C4-2B (cell line): ENCODE measurements around the gene SUMF1.

ENCODE experiments used
- H3K27ac ChIP-seq: fragments of 450-650 bp; 2 replicates; pipeline ENCODE4 v1.5.1; 2017
- ZFX ChIP-seq: fragments of 450-650 bp; IDR thresholded peaks from 2 replicates; pipeline ENCODE4 v1.6.1; 2017
- TF ChIP-seq, protein P1 (sequence below): fragments of 450-650 bp; conservative IDR thresholded peaks from 2 replicates; pipeline ENCODE4 v1.5.1; 2017; ENCODE audit warnings: mild to moderate bottlenecking

Gene SUMF1

DNA sequence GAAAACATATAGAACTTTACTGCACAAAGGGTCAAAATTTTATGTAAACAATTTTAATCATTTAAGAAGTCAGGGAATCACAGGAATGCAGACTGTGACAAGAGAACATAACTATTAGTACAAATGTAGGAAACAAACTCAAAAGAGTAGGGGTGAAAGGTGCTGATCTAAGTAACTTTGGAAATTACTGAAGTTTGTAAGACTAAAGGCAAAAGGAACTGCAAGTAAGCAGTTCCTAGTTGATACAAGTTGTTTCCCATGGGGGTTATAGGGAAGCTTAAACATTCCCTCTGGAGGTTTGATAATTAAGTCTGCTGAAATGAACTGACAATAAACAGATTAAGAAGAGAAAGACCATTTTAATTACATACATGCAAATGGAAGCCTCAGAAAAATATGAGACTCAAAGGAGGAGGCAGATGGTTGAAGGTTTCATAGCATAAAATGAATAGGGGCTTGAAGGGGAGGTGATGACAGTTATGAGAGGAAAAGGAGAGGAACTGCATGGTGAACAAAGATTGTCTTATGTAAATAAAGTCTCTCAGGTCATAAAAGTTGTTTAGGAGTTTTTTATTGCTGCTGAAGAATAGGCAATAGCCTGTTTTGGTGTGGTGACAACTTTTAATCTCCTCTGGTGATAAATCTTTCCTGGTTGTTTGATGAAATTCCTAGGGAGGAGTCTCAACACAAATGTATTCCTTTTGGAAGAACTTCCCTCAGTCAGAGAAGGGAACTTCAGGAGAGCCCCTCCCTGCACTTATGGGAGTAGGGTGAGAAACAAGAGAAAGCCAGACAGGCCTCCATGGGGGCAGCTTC is 146.8 kb downstream of the SUMF1 start:
- no peak for TF ChIP-seq ZFX
- TF ChIP-seq, protein P1, sequence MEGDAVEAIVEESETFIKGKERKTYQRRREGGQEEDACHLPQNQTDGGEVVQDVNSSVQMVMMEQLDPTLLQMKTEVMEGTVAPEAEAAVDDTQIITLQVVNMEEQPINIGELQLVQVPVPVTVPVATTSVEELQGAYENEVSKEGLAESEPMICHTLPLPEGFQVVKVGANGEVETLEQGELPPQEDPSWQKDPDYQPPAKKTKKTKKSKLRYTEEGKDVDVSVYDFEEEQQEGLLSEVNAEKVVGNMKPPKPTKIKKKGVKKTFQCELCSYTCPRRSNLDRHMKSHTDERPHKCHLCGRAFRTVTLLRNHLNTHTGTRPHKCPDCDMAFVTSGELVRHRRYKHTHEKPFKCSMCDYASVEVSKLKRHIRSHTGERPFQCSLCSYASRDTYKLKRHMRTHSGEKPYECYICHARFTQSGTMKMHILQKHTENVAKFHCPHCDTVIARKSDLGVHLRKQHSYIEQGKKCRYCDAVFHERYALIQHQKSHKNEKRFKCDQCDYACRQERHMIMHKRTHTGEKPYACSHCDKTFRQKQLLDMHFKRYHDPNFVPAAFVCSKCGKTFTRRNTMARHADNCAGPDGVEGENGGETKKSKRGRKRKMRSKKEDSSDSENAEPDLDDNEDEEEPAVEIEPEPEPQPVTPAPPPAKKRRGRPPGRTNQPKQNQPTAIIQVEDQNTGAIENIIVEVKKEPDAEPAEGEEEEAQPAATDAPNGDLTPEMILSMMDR: no peak
- H3K27ac ChIP-seq: no peak overlapping the region

DNA sequence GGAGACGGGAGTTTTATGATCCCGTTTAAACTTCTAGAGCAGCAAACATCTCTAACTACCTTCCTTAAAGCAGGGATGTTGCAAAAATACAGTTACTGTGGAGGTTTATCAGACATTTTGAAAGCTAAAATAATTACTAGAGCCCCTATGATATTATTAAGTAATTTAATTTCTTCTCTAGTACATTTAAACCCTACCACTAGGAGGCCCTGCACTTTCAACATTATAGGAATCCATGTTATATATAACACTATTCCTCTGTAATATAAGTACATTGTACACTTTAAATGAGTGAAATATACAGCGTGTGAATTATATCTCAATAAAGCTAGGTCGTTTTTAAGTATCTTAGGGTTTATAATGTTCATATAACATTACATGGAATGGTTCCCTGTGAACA is 152.4 kb downstream of the SUMF1 start:
- no peak for TF ChIP-seq ZFX
- TF ChIP-seq, protein P1: peak; percentile 55
- no peak overlapping the region for H3K27ac ChIP-seq

DNA sequence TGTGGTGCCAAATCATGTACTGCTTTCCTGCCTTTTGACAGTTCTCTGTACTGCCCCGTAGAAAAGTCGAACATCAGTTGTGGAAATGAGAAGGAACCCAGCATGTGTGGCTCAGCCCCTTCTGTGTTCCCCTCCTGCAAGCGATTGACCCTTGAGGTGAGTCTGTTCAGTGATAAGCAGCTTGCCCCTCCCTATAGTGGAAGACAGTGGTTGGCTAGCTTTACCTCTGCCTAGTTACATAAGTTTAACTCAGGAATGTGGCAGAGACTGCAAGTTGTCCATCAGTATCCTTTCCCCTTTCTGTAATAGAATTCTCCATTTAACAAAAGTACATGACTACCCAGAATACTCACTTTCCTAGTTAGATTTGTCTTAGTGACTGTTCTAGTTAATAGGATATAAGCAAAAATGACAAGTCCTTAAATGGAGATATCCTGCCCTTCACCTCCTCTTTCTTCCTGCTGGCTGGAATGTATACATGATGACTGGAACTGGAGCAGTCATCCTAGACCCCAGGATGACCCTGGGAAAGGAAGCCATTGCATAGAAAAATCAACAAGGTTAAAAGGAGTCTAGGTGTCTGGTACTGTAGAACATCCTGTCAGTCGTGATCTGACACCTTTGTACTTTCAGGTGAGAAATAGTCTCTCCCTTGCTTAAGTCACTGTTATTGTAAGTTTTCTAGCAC is 153.3 kb downstream of the SUMF1 start:
- H3K27ac ChIP-seq: no peak overlapping the region
- TF ChIP-seq, protein P1: no peak
- TF ChIP-seq ZFX: no peak

DNA sequence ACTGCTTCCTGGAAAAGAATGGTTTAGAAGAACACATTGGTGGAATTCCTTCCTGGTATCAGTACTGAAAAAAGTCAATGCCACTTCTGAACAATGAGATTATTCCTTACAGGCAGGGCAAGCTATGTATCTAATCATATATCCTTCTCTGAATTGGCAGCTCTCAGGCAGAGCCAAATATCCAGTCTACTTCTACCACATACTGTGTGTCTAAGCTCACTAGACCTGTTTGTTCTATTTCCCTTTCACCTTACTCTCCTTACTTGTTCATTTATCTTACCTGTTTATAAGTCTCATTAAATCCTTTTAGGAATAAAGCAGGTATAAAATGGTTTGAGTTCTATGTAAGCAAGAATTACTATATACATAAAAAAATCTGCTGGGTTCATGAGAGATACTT is 155.6 kb downstream of the SUMF1 start:
- TF ChIP-seq ZFX: no peak
- TF ChIP-seq, protein P1: no peak
- H3K27ac ChIP-seq: no peak overlapping the region
